Stimulated activated CD4-positive, alpha-beta T cell treated with anti-CD3 and anti-CD28 coated beads, TNF-alpha, amount 100 ng/mL, for 24 hours (primary cell): ENCODE measurements around the gene COX8A.

Experiments used
- DNase-seq, 3 experiments: peaks; one replicate each; pipeline ENCODE4 v3.0.0-alpha.2; 2020; ENCODE audit warnings: low read depth in 3 of 3

COX8A gene

DNA sequence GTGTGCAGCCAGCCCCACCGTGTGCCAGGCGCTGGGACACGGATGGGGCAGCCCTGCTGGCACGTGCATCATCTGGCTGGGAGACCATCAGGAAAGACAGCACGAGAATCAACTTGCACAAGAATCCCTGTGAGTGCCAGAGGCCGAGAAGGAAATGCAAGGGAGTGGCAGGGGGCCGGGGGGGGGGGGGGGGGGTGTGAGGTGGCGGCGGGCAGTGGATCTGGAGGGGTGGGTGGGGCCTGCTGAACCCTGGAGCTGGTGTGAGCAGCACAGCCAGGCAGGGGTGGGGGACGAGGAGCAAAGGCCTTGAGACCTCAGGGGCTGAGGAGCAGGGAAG, 47.3 kb downstream of the COX8A start:
- no peak for DNase-seq

DNA sequence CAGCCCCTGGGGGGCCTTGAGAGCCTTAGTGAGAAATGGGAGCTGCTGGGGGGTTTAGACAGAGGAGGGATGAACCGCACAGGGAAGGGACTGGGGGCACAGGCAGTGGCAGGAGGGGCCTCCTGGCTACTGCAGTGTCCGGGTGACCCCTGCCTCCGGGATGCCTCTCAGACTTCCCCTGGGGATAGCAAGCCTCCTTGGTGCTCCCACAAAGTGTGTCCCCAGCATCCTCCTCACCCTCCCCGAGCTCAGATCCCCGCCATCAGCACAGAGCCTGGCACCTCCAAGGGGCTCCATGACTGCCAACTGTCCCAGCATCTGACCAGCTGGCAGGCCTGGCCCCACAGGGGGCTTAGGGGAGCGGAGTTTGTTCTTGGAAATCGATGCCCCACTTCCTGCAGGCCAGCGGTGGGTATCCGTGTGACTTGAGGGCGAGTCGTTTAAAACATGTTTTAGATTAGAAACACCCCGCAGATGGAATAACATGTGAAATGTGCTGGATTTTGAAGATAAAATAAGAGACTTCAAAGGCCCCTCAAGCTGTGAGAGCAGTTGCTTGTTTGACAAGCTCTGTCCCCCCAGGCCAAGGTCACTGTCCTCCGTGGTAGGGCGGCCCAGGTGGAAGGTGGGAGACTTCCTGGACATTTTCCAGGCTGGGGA, 47.8 kb downstream of the COX8A start:
- no peak for DNase-seq

DNA sequence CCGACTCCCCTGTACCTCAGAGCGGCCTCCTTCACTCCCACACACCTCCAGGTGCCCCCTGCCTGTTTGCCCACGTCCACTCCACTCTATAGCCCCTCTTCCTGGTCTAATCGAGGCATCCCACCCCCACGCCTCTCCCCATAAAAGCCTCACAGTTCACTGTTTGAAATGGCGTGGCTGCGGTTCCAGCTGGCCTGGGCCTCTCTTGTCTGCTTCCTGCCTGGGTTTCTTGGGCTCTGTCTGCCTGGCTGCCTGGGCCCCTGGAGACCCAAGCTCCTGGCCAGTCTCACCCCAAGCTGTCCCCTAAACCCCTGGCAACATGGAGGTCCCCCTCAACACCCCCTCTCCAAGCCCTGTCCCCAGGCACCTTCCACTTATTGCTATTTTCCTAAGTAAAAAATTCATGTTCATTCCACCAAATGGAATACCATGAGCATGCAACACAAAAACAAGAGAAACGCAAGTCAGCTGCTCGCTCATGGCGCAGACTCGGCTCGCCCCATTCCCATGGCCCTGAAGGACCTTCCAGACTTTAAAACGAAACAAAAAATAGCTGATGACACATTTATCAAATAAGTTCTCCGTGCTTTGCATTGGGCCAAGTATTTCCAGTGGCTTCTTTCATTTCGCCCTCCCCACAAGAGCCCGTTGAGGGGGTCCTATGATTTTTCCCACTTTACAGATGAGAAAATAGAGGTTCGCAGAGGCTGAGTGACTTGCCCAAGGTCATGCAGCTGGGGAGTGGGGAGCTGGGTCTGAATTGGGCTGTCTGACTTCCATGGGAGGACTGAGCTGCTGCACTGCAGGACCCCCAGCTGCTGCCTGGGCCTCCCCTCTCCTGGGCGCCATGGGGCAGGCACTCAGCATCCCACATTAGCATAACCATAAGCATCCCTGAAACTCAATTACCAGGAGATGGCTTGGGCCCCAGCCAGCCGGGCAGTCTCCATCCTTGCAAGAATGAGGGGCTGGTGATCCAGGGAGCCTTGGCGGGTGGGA, 49.6 kb downstream of the COX8A start:
- DNase-seq: no peak

DNA sequence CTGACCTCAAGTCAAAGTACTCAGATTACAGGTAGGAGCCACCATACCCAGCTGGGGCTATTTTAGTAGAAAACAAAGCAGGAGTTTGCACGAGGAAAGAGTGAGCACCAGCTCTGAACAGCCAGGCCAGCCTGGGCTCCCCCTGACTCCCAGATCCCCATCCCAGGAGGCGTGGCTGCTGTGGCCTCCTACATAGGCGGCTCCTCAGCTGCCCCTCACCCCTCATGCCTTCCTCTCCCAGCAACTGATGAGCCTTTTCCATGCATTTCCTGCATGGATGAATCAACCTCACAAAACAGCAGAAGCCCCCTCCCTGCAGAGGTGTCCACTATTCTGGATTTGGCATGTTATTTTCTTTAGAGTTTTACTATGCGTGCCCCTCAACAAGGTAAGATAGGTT, 50.8 kb downstream of the COX8A start:
- no peak for DNase-seq
